MM.1S (cell line): ENCODE results near the gene IRF3.

ENCODE experiments used
- DNase-seq: peaks from one replicate; pipeline ENCODE4 v3.0.0-alpha.2; 2015
- H2AFZ ChIP-seq: fragments of 300-600 bp; sonication (generic); 2 replicates; pipeline ENCODE4 v1.6.0; 2016; ENCODE audit warnings: antibody characterized with exemption, low read length
- H3F3A ChIP-seq: fragments of 300-600 bp; sonication (generic); 2 replicates; pipeline ENCODE4 v1.6.1; 2016; ENCODE audit warnings: mild to moderate bottlenecking, antibody characterized with exemption, low read length, moderate library complexity, mixed read lengths; ENCODE audit not compliant: insufficient read depth
- H3K27ac ChIP-seq: fragments of 300-600 bp; sonication (generic); 2 replicates; pipeline ENCODE4 v1.5.1; 2016; ENCODE audit warnings: mild to moderate bottlenecking, low read length
- H3K27me3 ChIP-seq: fragments of 300-600 bp; sonication (generic); replicated peaks from 2 replicates; pipeline ENCODE4 v1.6.0; 2016; ENCODE audit warnings: low read length; ENCODE audit not compliant: insufficient read depth
- H3K36me3 ChIP-seq: fragments of 300-600 bp; sonication (generic); replicated peaks from 2 replicates; pipeline ENCODE4 v1.6.1; 2016; ENCODE audit warnings: mild to moderate bottlenecking, low read length, mixed read lengths; ENCODE audit not compliant: insufficient read depth
- H3K4me1 ChIP-seq: fragments of 300-600 bp; sonication (generic); 2 replicates; pipeline ENCODE4 v1.6.1; 2016; ENCODE audit warnings: low read length, mixed read lengths
- H3K4me2 ChIP-seq: fragments of 300-600 bp; sonication (generic); 2 replicates; pipeline ENCODE4 v1.6.0; 2016; ENCODE audit warnings: low read depth, low read length
- H3K4me3 ChIP-seq: fragments of 300-600 bp; sonication (generic); 2 replicates; pipeline ENCODE4 v1.5.1; 2016; ENCODE audit warnings: low read length, mixed read lengths
- H3K79me2 ChIP-seq: fragments of 300-600 bp; sonication (generic); 2 replicates; pipeline ENCODE4 v1.6.1; 2016; ENCODE audit warnings: mixed run types, low read length, mixed read lengths
- H3K9ac ChIP-seq: fragments of 300-600 bp; sonication (generic); 2 replicates; pipeline ENCODE4 v1.6.1; 2016; ENCODE audit warnings: low read length, mixed read lengths
- H3K9me2 ChIP-seq: fragments of 300-600 bp; sonication (generic); replicated peaks from 2 replicates; pipeline ENCODE4 v1.6.1; 2016; ENCODE audit warnings: mild to moderate bottlenecking, low read length, mixed read lengths; ENCODE audit not compliant: insufficient read depth
- H3K9me3 ChIP-seq: fragments of 300-600 bp; sonication (generic); replicated peaks from 2 replicates; pipeline ENCODE4 v1.6.1; 2016; ENCODE audit warnings: mild to moderate bottlenecking, low read length, mixed read lengths; ENCODE audit not compliant: insufficient read depth
- H4K20me1 ChIP-seq: fragments of 300-600 bp; sonication (generic); 2 replicates; pipeline ENCODE4 v1.6.1; 2016; ENCODE audit warnings: mild to moderate bottlenecking, low read length, moderate library complexity, mixed read lengths; ENCODE audit not compliant: insufficient read depth
- CTCF ChIP-seq: fragments of 300-600 bp; sonication (generic); IDR thresholded peaks from 2 replicates; pipeline ENCODE4 v1.5.1; 2016; ENCODE audit warnings: antibody characterized with exemption, low read length, mixed read lengths
- EZH2 ChIP-seq: fragments of 300-600 bp; sonication (generic); optimal IDR thresholded peaks from 2 replicates; pipeline ENCODE3; 2017; ENCODE audit warnings: low read depth, mild to moderate bottlenecking, antibody characterized with exemption, low read length, mixed read lengths
- EZH2phosphoT487 ChIP-seq: fragments of 300-600 bp; sonication (generic); IDR thresholded peaks from 2 replicates; pipeline ENCODE4 v1.6.1; 2018; ENCODE audit warnings: antibody characterized with exemption, low read length

IRF3 gene

GRCh38 chr19:49631610-49632192, 34.0 kb downstream of the IRF3 start:
- no peak for TF ChIP-seq EZH2phosphoT487
- TF ChIP-seq EZH2, result no peak
- TF ChIP-seq CTCF, result no peak
- H4K20me1 ChIP-seq, result no peaks in the 10 kb centered on the region
- H2AFZ ChIP-seq, result no peak overlapping the region

GRCh38 chr19:49631014-49631588, 34.6 kb downstream of the IRF3 start:
- DNase-seq, result no peak
- TF ChIP-seq EZH2phosphoT487 (no peak), EZH2 (no peak), CTCF (no peak)
- H3K4me3 ChIP-seq, result no peak overlapping the region
- no peaks in the 10 kb centered on the region for H3K9me3 ChIP-seq
- H2AFZ ChIP-seq, result no peak overlapping the region
- H3K27me3 ChIP-seq, result no peaks in the 10 kb centered on the region
- no peaks in the 10 kb centered on the region for H3K4me1 ChIP-seq
- H3F3A ChIP-seq, result no peaks in the 10 kb centered on the region
- no peak overlapping the region for H3K27ac ChIP-seq
- no peak overlapping the region for H3K4me2 ChIP-seq
- no peaks in the 10 kb centered on the region for H4K20me1 ChIP-seq
- no peaks in the 10 kb centered on the region for H3K9me2 ChIP-seq
- no peaks in the 10 kb centered on the region for H3K79me2 ChIP-seq
- H3K36me3 ChIP-seq, result no peaks in the 10 kb centered on the region
- no peak overlapping the region for H3K9ac ChIP-seq

More at GRCh38 chr19:49631610-49632192, 34.0 kb downstream of the IRF3 start:
- H3K36me3 ChIP-seq, result no peaks in the 10 kb centered on the region
- no peaks in the 10 kb centered on the region for H3F3A ChIP-seq
- H3K4me1 ChIP-seq, result no peaks in the 10 kb centered on the region
- H3K9me3 ChIP-seq, result no peaks in the 10 kb centered on the region
- no peaks in the 10 kb centered on the region for H3K79me2 ChIP-seq
- no peak overlapping the region for H3K4me3 ChIP-seq
- H3K9ac ChIP-seq, result no peak overlapping the region
- no peak overlapping the region for H3K4me2 ChIP-seq
- no peak overlapping the region for H3K27ac ChIP-seq
- no peak for DNase-seq
- no peaks in the 10 kb centered on the region for H3K27me3 ChIP-seq
- no peaks in the 10 kb centered on the region for H3K9me2 ChIP-seq

GRCh38 chr19:49629659-49630058, 36.0 kb downstream of the IRF3 start:
- TF ChIP-seq EZH2 (no peak), EZH2phosphoT487 (no peak), CTCF (no peak)
- Histone ChIP-seq H3K27ac (no peak overlapping the region), H4K20me1 (no peaks in the 10 kb centered on the region)

More at GRCh38 chr19:49629659-49630058, 36.0 kb downstream of the IRF3 start:
- no peak overlapping the region for H3K4me2 ChIP-seq
- H3K9me3 ChIP-seq, result no peaks in the 10 kb centered on the region
- no peak for DNase-seq
- no peaks in the 10 kb centered on the region for H3K27me3 ChIP-seq
- H2AFZ ChIP-seq, result no peak overlapping the region
- H3K9ac ChIP-seq, result no peak overlapping the region
- H3K36me3 ChIP-seq, result no peaks in the 10 kb centered on the region
- no peaks in the 10 kb centered on the region for H3F3A ChIP-seq
- H3K9me2 ChIP-seq, result no peaks in the 10 kb centered on the region
- no peak overlapping the region for H3K4me3 ChIP-seq
- no peaks in the 10 kb centered on the region for H3K4me1 ChIP-seq
- no peaks in the 10 kb centered on the region for H3K79me2 ChIP-seq
